ENCODE results near the gene PRKCE. TPM values are rescaled to one million over a fixed set of nuclear protein-coding genes. Genes with fewer than 3 reads are reported as not detected.

The PRKCE gene
- total RNA-seq, 1 experiment from 2014 or later, result 4.4 TPM

GRCh38 chr2:45725731-45726130 is 74.3 kb downstream of the PRKCE start:
- Mint-ChIP-seq H3K9me3 (ENCODE audit: unreplicated experiment) (no peaks in the 10 kb centered on the region), H3K4me1 (ENCODE audit: low read depth, unreplicated experiment) (no peaks in the 10 kb centered on the region), H3K27ac (ENCODE audit: unreplicated experiment) (no peak overlapping the region), H3K27me3 (ENCODE audit: insufficient read depth, unreplicated experiment) (no peaks in the 10 kb centered on the region), H3K36me3 (ENCODE audit: insufficient read depth, unreplicated experiment) (no peaks in the 10 kb centered on the region), H3K4me3 (ENCODE audit: unreplicated experiment) (no peak overlapping the region)
- no TSS peak for BruUV-seq (replicated peaks)
- no peaks in the 10 kb centered on the region for H3K9me3 ChIP-seq
- H3K27me3 ChIP-seq (replicated peaks; ENCODE audit: control insufficient read depth, insufficient read depth, low read length), result no peaks in the 10 kb centered on the region
- H3K4me1 ChIP-seq, result no peaks in the 10 kb centered on the region
- ChIA-PET CTCF (no interaction called here), POLR2A (no interaction called here)
- no peak for DNase-seq
- no peak for TF ChIP-seq CTCF (IDR thresholded peaks at IDR 0.05; ENCODE audit: insufficient read depth in 1 of 2, low read depth in 1 of 2, low read length in 1 of 2, severe bottlenecking in 1 of 2, unreplicated experiment in 1 of 2)
- intact Hi-C loops (cut with micrococcal nuclease; ENCODE audit: unreplicated experiment), result no loop called here
- H3K4me3 ChIP-seq (ENCODE audit: low read depth, low read length), result no peak overlapping the region
- no peaks in the 10 kb centered on the region for H3K36me3 ChIP-seq (ENCODE audit: control insufficient read depth, insufficient read depth, low read length)

- no peak for TF ChIP-seq CTCF (IDR thresholded peaks at IDR 0.05; ENCODE audit: insufficient read depth in 1 of 2, low read depth in 1 of 2, low read length in 1 of 2, severe bottlenecking in 1 of 2, unreplicated experiment in 1 of 2)
- no peaks in the 10 kb centered on the region for H3K36me3 ChIP-seq (ENCODE audit: control insufficient read depth, insufficient read depth, low read length)
- no peak overlapping the region for H3K4me3 ChIP-seq (ENCODE audit: low read depth, low read length)
- no peak overlapping the region for H3K4me3 Mint-ChIP-seq (ENCODE audit: unreplicated experiment)
- no TSS peak for BruUV-seq (replicated peaks)
- H3K27me3 Mint-ChIP-seq (ENCODE audit: insufficient read depth, unreplicated experiment), result no peaks in the 10 kb centered on the region
- H3K9me3 ChIP-seq, result no peaks in the 10 kb centered on the region
- POLR2A ChIA-PET, result no interaction called here
- H3K4me1 Mint-ChIP-seq (ENCODE audit: low read depth, unreplicated experiment), result no peaks in the 10 kb centered on the region
- no peaks in the 10 kb centered on the region for H3K36me3 Mint-ChIP-seq (ENCODE audit: insufficient read depth, unreplicated experiment)
- H3K4me1 ChIP-seq, result no peaks in the 10 kb centered on the region
- H3K27ac Mint-ChIP-seq (ENCODE audit: unreplicated experiment), result no peak overlapping the region
- DNase-seq, result no peak
- no peaks in the 10 kb centered on the region for H3K9me3 Mint-ChIP-seq (ENCODE audit: unreplicated experiment)
- CTCF ChIA-PET, result no interaction called here
- H3K27me3 ChIP-seq (replicated peaks; ENCODE audit: control insufficient read depth, insufficient read depth, low read length), result no peaks in the 10 kb centered on the region
- intact Hi-C loops (cut with micrococcal nuclease; ENCODE audit: unreplicated experiment), result no loop called here
These were observed 74.7 kb downstream of the PRKCE start for GRCh38 chr2:45726188-45726587.

- no TSS peak for BruUV-seq (replicated peaks)
- H3K9me3 Mint-ChIP-seq (ENCODE audit: unreplicated experiment), result no peaks in the 10 kb centered on the region
- no peak overlapping the region for H3K27ac Mint-ChIP-seq (ENCODE audit: unreplicated experiment)
- H3K4me3 ChIP-seq (ENCODE audit: low read depth, low read length), result no peak overlapping the region
- no peak for DNase-seq
- no peaks in the 10 kb centered on the region for H3K4me1 Mint-ChIP-seq (ENCODE audit: low read depth, unreplicated experiment)
- no peak for TF ChIP-seq CTCF (IDR thresholded peaks at IDR 0.05; ENCODE audit: insufficient read depth in 1 of 2, low read depth in 1 of 2, low read length in 1 of 2, severe bottlenecking in 1 of 2, unreplicated experiment in 1 of 2)
- H3K27me3 Mint-ChIP-seq (ENCODE audit: insufficient read depth, unreplicated experiment), result no peaks in the 10 kb centered on the region
- no peaks in the 10 kb centered on the region for H3K36me3 Mint-ChIP-seq (ENCODE audit: insufficient read depth, unreplicated experiment)
- no peaks in the 10 kb centered on the region for H3K4me1 ChIP-seq
- no peaks in the 10 kb centered on the region for H3K27me3 ChIP-seq (replicated peaks; ENCODE audit: control insufficient read depth, insufficient read depth, low read length)
- H3K4me3 Mint-ChIP-seq (ENCODE audit: unreplicated experiment), result no peak overlapping the region
- CTCF ChIA-PET, result interaction anchor here (1.2 kb wide), 1 partner anchor 50 kb away, joined by 8 read pairs; no protein-coding TSS in a partner anchor
- H3K36me3 ChIP-seq (ENCODE audit: control insufficient read depth, insufficient read depth, low read length), result no peaks in the 10 kb centered on the region
- intact Hi-C loops (cut with micrococcal nuclease; ENCODE audit: unreplicated experiment), result no loop called here
- POLR2A ChIA-PET, result no interaction called here
- H3K9me3 ChIP-seq, result no peaks in the 10 kb centered on the region
These were observed 77.0 kb downstream of the PRKCE start for GRCh38 chr2:45728458-45728942.

Data from Caco-2 (cell line).